GM23248 (cell line): ENCODE data around the gene COMMD7.

ENCODE experiments used
- EZH2 ChIP-seq: fragments of 200-600 bp; sonication (generic); IDR thresholded peaks from 2 replicates; pipeline ENCODE4 v1.6.1; 2018; ENCODE audit warnings: antibody characterized with exemption, mild to moderate bottlenecking; ENCODE audit not compliant: insufficient read depth, poor library complexity, severe bottlenecking
- EZH2phosphoT487 ChIP-seq: fragments of 200-600 bp; sonication (generic); IDR thresholded peaks from 2 replicates; pipeline ENCODE4 v1.6.1; 2018; ENCODE audit warnings: antibody characterized with exemption, moderate library complexity, mild to moderate bottlenecking, low read depth; ENCODE audit not compliant: insufficient read depth

DNA sequence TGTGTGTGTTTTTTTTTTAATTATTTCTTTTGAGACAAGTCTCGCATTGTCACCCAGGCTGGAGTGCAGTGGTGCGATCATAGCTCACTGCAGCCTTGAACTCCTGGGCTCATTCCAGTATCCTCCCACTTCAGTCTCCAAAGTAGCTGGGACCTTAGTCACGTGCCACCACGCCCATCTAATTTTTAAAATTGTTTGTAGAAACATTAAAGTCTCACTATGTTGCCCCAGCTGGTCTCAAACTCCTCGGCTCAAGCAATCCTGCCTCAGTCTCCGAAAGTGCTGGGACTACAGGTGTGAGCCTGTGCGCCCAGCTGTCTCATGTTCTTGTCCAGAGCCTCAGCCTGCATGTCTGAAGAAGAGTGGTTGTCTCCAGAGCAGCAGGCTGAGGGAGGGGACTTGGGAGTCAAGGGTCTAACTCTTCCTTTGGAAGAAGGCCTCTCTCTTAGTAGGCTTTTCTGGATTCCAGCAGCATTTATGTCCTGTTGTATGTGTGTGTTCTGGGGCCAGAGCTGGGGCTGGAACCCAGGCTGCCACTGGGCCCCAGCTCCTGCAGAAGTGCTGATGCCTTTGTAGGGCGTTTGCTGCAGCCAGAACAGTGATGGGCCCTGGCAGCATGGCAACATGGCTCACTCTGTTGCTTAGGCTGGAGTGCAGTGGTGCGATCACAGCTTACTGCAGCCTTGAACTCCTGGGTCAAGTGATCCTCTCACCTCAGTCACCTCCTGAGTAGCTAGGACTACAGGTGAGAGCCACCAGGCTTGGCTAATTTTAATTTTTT lies 24.3 kb upstream of the COMMD7 start:
- TF ChIP-seq EZH2: no peak
- TF ChIP-seq EZH2phosphoT487: no peak
